Femur (tissue), 1 donor: Measurements from ENCODE around the gene GSKIP.
A peak's percentile ranks its signal among the peaks of the same experiment; 100 is the strongest.

Experiments
- DNase-seq: peaks from one replicate; pipeline ENCODE4 v3.0.0-alpha.2; 2017

The GSKIP gene

DNA sequence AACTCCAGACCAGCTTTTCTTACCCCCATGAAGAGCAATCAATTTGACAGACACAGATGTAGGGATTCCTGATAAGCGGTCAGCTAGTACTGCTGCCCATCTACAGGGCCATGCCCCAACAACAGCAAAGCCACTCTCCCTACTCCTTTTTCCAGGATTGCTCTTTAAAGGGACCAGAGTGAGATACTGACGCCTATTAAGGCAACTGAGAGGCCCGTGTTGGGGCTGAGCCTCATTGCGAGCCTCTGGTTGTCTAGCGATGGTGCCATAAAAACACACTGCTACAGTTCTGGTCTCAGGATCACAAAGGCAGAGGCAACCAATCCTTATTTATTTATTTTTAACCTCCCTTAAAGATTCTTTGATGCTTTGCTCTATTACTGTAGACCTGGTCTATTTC, 59.7 kb downstream of the GSKIP start:
- DNase-seq: no peak

DNA sequence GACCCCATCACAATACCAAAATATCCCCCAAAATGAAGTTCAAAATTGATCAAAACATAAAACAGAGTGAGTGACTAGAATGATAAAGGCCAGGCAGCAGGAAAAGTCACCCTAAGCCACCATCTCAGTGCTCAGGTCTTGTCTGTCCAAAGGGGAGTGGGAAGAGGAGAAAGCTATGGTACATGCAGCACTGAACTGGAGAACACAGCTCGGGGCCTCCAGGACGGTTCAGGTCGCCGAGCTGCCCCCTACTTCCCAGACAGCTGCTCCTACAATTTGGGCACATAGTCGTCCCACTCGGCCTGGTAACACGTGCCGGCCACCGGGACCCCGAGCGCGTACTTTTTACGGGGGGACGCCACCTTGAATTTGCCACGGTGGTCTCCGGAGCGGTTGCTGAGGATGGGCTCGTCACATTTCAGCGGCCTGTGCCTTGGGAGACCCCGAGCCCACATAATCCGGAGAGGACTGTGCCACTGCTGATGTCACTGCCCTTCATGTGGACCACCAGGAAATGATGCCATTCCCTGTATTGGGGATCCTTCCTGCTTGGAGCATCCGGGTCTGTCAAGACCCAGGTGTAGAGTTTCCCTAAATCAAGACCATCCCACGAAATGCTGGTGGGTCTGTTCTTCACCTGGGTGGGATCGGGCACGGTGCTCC, 60.3 kb downstream of the GSKIP start:
- DNase-seq: no peak

DNA sequence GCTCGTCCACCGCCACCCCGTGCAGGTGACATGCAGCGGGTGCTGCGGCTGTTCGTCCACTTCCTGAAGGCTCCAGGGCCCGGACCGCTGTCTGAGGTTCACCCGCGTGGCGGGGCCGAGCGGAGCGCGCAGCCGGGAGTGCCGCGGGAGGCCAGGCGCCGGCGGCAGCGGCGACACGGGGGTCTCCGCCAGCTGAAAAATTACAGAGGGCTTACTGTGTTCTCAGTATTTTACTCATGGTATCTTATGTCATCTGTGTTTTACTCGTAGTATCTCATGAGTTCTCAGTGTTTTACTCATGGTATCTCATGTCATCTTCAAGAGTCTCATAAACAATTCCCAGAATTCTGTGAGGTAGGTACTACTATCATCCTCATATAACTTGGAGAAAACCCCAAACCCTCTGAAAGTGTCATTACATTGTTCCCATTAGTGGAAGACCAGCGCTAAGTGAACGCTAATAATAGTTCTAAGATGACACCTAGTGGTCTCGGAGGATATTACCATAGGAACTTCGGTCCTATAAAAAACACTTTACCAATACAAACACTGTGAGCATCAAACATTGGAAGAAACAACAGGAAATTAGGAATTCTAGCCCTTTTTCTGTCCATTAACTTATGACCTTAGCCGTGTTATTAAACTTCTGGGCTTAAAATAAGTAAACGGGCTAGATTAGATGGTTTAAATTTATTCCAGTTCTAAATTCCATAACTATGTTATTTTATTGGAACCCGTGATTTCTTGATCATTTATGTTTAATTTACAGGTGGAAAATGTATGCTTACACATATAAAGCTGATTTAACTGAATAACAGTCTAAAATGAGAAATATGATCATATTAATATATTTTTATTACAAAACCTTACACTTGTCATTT, 61.0 kb downstream of the GSKIP start:
- DNase-seq: peak; percentile 29

DNA sequence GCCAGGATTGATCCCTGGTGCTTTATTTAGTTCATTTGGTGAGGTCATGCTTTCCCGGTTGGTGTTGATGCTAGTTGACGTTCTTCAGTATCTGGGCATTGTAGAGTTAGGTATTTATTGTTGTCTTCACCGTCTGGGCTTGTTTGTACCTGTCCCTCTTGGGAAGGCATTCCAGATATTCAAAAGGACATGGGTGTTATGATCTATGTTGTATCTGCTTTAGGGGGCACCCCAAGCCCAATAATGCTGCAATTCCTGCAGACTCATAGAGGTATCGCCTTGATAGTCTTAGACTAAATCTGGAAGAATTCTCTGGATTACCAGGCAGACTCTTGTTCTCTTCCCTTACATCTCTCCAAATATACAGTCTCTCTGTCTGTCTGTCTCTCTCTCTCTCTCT, 70.7 kb downstream of the GSKIP start:
- no peak for DNase-seq
